ENCODE measurements around the gene MRO.
"Not testable (repeated sequence)": the region's sequence is repeated elsewhere in the genome, so short reads cannot be mapped to it uniquely, and the experiment has no call there.

MRO gene

DNA sequence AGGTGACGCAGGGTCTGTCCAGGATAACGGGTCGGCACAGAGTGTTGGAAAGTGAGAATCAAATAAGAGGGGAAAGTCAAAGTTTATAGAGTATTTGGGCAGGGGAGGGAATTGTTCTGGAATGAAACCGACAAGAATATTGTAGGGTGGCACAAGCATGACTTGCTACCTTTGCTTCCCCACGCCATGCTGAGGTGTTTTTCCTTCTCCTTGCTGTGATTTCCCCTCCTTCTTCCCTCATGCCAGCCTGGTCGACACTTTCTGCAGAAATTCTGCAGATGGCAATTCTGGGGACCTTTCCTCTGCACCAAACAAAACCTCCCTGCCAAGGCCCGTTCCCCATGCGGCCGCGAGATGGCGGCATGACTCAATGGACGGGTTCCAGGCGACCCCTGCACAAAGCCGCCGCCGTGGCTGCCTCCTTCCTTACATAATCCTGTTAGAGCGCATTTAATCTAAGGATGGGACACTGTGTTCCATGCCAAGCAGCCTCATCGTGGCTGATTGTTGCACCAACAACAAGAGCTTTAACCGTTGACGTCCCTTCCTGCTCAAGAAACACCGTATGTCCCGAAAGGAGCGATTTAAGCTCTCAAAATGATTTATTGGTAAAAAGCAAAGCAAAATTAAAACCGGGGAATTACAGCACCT is at the start of gene MRO:
Gene MRO, minus strand, starts transcription at position 289 of the 651 bp plus-strand sequence. CDS start 10,616 bp downstream, outside the sequence.
- FAIRE-seq, result peak; percentile 25

DNA sequence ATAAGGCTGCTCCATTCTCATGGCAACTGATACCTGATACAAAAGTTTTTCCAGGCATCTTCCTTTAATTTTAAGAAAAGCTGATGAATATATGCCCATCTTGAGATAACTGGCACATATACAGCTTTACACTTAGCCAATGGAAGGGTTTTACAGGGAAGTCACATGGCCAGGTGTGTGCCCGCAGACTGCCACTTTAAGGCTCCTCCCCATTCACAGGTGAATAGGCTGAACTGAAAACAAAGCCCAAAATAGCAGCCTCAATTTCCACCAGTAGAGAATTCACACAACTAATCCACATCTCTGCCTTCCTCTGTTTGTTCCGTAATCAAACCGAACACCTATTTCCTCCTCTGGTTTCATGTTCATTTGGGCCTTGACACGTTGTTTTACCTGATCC is 49.3 kb upstream of the MRO start:
- FAIRE-seq, result no peak

DNA sequence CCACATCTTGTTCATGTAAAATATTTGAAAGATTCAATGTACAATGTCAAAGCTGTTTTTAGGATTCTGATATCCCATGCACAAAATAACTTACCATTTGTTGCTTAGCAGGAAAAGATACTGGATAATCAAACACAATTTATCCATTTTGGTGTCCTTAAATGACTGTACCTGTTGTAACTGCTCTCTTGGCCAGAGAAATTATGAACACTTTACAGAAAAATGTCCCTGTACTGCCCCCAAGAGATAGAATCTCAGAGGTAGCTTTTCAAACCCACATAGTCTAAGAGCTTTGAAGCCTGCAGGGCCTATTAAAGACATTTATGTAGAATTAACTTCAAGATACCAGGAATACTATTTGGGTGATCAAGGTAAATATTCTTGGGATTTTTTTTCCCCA is 46.9 kb upstream of the MRO start:
- no peak for FAIRE-seq

DNA sequence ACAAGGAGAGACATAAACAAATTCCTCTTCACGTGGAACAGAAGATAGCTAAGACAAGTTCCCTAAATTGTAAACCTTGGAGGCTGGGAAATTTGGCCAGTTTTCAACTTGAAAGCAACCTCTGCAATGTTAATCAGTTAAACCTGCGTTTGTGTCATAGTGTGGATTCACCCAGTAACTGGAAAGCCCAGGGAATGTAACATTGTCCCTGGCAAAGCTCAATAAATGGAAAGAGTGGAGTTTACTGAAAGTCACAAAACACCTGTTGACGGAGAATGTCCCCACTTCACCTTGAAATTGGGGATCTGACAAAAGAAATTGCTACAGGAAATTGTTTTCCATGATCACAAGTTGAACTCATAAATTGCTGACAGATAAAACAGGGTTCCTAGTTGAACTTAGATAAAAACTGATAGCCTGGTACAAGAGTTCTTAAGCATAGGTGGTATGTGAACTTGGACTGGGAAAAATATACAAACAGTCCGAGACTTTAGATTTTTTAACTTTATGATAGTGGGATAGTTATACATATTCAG is 44.1 kb upstream of the MRO start:
- FAIRE-seq, result no peak

DNA sequence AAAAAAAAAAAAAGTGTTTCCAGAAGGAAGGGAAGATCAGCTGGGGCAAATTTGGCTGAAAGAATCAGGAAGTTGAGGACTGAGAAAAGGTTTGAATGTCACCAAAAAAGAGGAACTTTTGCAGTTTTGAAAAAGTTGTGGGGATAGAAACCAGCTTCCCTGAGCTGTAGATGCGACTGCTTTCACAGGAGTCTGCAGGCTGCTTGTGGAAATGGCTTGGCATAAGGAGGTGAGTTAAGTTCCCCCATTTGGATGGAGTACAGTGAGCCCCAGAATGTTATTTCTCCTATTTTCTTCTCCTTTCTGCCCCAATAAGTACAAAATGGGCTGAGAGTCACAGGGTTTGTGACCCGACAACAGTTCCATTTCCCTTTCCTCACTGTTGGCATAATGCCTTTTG is 42.6 kb upstream of the MRO start:
- no peak for FAIRE-seq

DNA sequence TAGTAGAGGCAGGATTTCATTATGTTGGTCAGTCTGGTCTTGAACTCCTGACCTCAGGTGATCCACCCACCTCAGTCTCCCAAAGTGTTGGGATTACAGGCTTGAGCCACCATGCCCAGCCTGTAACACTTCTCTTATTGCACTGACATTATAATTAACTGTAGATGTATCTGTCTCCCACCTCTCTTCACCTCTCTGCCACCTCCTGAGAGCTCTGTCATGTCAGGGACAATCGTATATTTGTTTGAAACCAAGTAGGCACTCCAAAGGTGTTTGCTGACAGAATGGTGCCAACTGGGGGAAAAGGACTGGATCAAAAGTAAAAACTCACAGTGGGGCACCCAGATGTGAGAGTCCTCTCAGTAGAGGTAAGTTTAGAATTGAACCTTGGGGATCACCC is 41.8 kb upstream of the MRO start:
- FAIRE-seq, result no peak

DNA sequence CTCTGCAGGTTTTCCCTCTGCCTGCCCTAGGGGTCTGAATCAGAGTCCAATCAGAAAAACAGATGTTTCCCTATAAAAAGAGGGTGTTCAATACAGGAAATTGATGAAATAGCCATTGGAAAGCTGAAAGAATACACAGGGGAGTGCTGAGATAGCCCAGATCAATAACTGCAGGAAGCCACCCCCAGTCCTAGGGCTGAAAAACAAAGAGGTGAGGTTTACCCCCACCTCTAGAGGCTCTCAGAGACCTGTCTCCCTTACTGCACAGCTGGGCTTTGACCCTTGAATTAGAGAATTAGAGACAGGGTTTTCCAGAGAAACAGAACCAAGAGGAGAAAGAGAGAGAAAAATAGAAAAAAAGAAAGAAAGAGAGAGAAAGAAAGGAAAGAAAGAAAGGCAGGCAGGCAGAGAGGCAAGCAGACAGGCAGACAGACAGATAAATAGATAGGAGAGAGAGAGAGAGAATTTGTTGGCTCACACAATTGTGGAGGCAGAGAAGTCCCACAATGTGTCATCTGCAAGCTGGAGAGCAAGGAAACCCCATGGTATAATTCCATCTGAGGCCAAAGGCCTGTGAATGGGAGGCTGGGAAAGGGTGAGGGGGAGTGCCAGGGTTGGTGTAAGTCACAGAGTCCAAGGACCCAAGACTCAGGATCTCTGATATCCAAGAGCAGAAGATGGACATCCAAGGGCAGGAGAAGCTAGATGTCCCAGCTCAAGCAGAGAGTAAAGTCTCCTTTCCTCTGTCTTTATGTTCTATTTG is 40.2 kb upstream of the MRO start:
- no peak for FAIRE-seq

DNA sequence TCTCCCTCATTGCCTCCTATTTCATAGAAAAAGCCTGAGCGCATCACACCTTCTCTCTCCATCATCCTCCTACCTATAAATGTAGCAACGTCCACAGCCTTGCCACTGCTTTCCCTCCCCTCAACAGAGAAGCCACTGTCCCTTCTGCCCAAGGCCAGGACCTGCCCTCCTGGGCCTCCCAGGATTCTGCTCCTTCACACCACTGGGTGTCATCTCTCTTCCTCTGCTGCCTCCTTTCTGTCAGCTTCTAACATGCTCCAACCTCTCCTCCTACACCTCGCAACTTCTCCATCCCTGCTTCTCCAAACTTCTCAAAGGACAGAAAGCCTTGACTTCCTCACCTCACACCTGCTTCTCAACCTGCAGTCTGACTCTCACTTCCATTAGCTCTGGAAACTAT is 37.9 kb upstream of the MRO start:
- FAIRE-seq, result no peak

DNA sequence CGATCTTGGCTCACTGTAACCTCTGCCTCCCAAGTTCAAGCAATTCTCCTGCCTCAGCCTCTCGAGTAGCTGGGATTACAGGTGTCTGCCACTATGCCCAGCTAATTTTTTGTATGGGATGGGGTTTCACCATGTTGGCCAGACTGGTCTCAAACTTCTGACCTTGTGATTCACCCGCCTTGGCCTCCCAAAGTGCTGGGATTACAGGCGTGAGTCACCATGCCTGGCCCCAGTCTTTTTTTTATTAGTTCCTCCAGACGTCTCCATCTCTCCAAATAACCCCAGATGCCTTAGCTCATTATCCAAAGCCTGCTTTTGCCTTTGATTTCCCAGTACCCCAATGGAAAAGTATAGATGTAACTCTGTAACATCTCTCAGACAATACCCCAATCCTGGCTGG is 37.4 kb upstream of the MRO start:
- FAIRE-seq, result not testable (repeated sequence)

DNA sequence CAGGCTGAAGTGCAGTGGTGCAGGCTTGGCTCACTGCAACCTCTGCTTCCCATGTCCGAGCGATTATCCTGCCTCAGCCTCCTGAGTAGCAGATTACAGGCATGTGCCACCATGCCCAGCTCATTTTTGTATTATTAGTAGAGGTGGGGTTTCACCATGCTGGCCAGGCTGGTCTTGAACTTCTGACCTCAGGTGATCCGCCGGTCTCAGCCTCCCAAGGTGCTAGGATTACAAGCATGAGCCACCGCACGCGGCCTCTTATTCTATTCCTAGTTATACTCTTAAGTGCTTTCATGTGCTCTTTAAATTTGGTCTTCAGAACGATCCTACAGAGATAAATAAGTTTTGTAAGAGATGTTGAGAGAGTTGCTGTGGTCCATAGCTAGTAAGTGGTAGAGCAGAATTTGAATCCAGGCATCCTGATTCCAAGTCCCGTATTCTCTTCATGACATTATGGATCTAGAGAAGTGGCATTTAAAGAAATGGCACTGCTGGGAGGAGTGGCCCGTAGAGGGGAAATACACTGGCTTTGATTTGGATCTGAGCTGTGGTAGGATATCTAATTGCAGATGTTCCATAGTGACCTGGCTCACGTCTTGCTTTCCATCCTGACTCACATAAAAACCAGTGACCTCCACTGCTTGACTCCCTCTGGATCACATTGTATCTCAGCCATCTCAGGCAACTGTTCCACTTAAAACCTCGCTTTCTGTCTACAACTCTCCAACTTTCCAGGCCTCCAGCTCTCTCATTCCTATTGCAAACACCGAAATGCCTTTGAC is 36.4 kb upstream of the MRO start:
- FAIRE-seq, result no peak

DNA sequence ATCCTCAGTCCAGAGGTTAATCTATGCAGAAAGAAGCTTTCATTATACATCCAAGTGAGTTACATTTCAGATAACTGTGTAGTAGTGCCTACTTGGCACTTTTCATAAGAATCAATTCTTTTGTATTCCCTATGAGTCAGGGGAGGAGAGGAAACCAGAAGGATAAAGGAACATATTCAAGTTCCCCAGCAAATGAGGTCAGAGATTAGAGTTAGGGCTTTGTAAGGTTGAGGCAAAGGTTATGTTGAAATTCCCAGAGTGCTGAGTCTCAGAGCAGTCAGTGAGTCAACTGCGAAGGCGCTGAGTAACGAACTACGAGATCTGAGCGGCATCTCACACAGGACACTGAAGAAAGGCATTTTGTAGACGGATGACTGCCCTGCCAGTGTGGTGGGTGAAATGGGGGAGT is 34.1 kb upstream of the MRO start:
- no peak for FAIRE-seq

DNA sequence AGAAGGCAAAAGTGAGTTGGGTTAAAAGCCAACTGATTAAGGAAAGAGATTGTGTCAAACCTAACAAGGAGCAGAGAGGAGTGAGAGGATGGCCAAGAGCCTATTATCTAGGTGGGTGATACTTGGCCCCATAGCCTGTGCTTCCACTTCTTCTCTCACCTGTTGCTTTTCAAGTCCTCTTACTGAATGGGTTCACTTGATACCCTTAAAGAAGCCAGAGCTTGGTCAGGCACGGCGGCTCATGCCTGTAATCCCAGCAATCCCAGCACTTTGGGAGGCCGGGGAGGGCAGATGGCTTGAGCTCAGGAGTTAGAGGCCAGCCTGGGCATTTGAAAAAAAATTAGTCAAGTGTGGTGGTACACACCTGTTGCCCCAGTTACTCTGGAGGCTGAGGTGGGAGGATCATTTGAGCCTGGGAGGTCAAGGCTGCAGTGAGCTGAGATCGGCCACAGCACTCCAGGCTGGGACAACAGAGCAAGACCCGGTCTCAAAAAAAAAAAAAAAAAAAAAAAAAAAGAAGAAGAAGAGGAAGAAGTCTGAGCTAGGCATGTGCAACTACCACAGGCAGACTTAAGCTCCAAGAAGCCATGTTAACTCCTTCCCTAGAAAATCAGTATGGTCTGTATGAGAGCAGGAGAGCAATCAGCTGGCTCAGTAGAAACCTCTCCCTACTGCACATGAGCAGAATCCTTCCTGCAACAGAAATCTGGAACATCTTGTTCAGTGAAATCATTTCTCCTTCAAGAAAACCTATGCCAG is 30.7 kb upstream of the MRO start:
- FAIRE-seq, result no peak

DNA sequence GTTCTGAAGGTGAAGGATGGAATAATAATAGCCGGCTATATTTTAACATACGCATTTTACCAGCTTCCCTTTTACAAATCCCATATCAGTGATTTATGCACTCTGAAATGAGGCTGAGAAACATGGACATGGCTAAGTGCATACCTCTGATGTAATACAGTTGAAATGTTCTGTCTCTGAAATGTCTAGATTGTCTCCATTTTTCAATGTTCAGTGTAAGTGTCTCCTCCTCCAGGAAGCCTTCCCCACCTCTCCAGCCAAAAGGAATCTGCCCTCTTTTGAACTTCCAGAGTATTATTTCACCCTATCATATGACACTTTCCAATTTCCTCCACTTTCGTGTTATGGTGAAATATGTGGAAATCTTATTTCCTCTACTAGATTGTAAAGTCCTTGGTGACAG is 29.6 kb upstream of the MRO start:
- FAIRE-seq, result no peak

DNA sequence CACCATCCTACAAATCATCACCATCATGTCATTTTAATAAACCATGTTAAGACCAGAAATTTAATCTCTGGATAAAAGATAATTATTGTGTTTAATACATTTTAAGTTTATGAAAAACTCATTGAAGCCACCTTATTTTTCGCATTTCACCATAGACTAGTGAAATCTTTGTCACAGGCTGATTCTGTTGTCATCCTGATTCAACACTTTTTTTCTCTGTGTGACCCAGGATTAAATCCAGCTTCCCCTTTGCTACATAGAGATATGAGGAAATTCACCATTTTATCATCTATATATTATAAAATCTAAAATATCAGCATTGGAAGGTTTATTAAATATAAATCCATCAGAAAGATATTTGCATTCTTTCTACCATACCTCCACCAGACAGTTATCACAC is 29.2 kb upstream of the MRO start:
- no peak for FAIRE-seq

DNA sequence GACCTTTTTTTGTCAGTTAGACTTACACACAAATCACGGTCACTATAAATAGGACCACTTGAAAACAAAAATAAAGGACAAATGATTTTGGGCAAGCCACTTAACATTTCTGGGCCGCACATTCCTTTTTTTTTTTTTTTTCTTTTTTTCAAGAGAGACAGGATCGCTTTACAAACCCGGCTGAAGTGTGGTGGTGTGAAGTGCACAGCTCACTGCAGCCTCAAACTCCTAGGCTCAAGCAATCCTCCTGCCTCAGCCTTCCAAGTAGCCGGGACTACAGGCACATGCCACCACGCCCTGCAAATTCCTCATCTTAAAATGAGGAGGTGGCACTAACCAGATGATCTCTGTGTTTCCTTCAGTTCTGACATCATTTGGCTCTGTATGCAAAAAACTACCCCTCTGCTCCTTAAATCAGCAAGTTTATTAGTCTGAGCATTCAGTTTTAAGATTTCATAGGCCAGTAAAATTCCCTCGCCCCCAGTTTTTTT is 28.3 kb upstream of the MRO start:
- FAIRE-seq, result no peak

DNA sequence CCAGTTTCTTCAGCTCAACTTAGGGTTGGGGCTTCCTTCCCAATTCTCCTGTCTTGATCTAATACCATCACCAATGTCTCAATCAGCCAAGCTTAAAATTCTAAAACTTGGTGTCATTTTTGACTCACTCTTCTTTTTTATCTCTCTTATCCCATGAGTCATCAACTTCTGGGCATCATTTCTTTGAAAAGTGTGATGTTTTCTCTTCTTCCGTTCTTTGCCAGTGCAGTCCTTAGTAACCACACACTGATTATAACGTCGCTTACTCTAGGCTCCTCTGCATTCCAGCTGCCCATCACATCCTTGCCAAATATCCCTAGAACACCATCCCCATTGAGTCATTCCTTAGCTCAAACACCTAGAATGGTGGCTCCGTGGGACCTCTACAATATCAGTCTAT is 27.4 kb upstream of the MRO start:
- FAIRE-seq, result no peak

DNA sequence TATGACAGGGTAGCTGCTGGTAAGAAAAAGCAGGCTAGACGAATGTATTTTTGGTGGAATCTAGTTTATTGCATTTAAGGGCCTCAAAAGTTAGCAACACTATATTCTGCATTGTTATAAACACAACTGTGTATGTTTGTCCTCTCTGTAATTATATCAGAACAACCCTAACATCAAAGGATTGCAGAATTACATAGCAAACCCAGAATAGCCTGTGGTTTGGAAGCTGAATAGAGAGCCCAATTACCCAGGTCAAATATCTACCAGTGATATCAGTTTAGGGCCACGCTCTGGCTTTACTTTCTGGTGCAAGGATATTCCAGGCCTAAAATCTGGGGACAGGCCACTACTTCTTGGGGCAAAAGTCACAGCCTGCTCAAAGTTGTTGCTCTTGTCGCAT is 25.1 kb upstream of the MRO start:
- FAIRE-seq, result no peak

DNA sequence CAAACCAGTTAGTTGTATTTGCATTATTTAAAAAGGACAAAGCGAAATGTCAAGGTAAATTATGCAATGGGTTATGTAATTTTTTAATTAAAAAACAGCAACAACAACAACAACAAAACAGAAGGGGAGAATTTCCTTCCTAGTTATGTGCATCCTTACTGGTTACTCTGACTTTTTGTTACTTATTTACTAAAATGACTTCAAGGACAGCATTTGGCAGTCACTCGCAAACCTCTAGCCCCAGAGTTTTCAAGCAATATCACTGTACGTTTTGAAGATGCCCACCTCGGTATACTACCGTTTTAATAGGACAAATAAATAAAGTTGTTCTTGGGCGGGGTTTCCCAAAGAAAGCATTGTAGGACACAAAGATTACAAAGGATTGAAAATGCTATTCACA is 24.7 kb upstream of the MRO start:
- FAIRE-seq, result no peak

DNA sequence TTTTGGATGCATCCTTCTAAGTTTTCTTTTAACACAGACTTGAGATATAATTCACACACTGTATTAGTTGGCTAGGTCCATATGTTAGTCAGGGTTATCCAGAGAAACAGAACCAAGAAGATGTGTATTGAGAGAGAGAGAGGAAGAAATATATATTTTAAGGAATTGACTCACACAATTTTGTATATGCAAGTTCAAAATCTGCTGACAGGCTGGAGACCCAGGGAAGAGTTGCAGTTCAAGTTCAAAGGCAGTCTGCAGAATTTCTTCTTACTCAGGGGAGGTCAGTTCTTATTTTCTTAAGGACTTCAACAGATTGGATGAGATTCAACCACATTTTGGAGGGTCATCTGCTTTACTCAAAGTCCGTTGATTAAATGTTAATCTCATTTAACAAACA is 23.0 kb upstream of the MRO start:
- FAIRE-seq, result no peak

DNA sequence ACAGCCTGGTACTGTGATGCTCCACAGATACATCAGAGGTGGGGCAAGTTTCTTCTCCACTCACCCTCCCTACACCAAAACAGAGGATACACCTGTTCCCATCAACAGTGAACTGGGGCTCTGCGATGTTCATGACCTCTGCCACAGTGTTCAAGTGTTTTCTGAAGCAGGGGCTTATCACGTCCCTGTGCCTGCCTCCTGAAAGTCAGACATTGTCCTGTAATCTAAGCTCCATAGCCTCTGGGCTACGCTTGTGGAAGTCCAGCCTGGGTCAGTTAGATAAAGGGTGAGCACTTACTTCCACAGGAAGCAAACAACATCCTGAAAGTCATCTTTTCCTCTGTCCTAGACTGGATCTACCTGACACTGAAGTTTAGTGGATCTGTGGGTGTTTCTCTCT is 20.2 kb upstream of the MRO start:
- no peak for FAIRE-seq

DNA sequence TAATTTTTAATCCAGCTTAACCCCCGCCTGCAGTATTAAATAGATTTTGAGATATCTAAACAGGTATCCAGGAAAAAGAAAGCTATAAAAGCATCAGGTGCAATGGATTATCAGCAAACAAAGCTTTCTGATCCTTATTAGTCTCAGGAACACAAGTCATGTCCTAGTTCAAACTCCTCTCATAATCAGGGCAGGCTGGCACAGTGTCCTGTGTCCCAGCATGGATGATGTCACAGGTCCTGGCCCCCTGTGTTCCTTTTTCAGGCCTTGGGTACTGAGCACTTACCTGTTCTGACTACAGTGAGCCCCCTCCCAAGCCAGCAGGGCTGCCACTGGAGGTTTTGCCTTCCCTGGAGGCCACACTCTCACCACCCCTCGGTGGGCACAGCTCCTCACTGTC is 19.5 kb upstream of the MRO start:
- no peak for FAIRE-seq

DNA sequence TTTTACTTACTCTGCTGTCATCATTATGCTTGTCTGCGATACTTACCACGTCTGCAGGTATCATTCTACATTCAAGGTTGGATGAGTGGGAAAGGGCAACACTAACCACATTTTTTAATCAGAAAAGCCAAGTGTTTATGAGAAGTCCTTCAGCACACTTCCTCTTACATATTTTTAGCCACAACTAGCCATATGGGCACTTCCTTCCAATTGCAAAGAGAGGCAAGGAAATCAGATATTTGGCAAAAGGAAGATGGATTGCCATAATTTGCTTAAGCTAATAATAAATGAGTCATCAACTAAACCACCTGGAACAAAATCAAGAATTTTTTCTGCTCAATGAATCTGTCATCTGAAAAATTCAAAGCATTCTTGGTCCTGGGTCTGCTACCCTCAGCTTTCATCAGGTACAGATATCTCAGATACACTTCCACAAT is 16.7 kb upstream of the MRO start:
- no peak for FAIRE-seq

DNA sequence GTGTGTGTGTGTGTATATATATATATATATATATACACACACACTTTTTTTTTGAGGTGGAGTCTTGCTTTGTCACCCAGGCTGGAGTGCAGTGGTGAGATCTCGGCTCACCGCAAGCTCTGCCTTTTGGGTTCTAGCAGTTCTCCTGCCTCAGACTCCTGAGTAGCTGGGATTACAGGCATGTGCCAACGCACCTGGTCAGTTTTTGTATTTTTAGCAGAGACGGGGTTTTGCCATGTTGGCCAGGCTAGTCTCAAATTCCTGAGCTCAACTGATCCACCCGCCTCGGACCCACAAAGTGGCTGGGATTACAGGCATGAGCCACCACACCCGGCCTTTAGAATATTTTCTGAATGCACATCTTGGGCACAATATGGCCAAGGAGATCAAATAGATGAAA is 13.7 kb upstream of the MRO start:
- FAIRE-seq, result not testable (repeated sequence)

Measured in TTC549 (cell line).